ENCODE data around the gene BEND5. TPM values are rescaled to one million over a fixed set of nuclear protein-coding genes. Genes with fewer than 3 reads are reported as not detected.

Gene BEND5
- total and polyA plus RNA-seq, 10 of the 15 experiments (the other 5 are each of a cell fraction or from before 2014, with no cell fraction given) = 0.26 TPM; not detected in 9

- WGBS (ENCODE audit: insufficient coverage, insufficient replicate concordance, low lambda C conversion rate, missing lambda C conversion rate) = 90% methylated on average over 1 of the region's 1 CpG
- BruUV-seq (replicated peaks) = no TSS peak
- RAD21 ChIA-PET (ENCODE audit: unreplicated experiment) = no interaction called here
- H3K27me3 ChIP-seq (replicated peaks in 1 of 2; ENCODE audit: control insufficient read depth in 2 of 2, insufficient read depth in 2 of 2, low read length in 1 of 2) = no peaks in the 10 kb centered on the region; a peak in 2 of 4 replicates
- H3K36me3 ChIP-seq (ENCODE audit: control insufficient read depth in 2 of 2, insufficient read depth in 2 of 2, low read length in 1 of 2) = no peaks in the 10 kb centered on the region
- no peak for FAIRE-seq
- intact Hi-C loops (cut with micrococcal nuclease; ENCODE audit: unreplicated experiment) = no loop called here
- no peak for ATAC-seq
- no peak overlapping the region for H3K9ac ChIP-seq (ENCODE audit: control insufficient read depth, insufficient read depth, low read length)
- SMC1A ChIA-PET (ENCODE audit: uncharacterized antibody, unreplicated experiment) = no interaction called here
- no peaks in the 10 kb centered on the region for H3K9me3 ChIP-seq (replicated peaks; ENCODE audit: control insufficient read depth, insufficient read depth, low read length)
- no peak overlapping the region for H3K4me3 ChIP-seq
- no peak for DNase-seq (ENCODE audit: low read depth, low spot score)
- H3K4me1 ChIP-seq (ENCODE audit: control insufficient read depth, insufficient read depth, low read length) = no peaks in the 10 kb centered on the region
- CTCF ChIA-PET = no interaction called here
- H2AFZ ChIP-seq (ENCODE audit: control insufficient read depth, low read depth, low read length) = no peak overlapping the region
- H3K79me2 ChIP-seq (ENCODE audit: control insufficient read depth, insufficient read depth, low read length) = no peaks in the 10 kb centered on the region
- TF ChIP-seq NFYA (IDR thresholded peaks at IDR 0.05; ENCODE audit: borderline replicate concordance, low read depth, low read length) (no peak), FOXM1 (IDR thresholded peaks at IDR 0.05; ENCODE audit: low read depth, low read length) (no peak), ZNF622 (IDR thresholded peaks at IDR 0.05) (no peak), GABPA (IDR thresholded peaks at IDR 0.05; ENCODE audit: low read depth) (no peak), ZNF24 (IDR thresholded peaks at IDR 0.05) (no peak), TCF3 (IDR thresholded peaks at IDR 0.05; ENCODE audit: borderline replicate concordance, insufficient read depth, low read depth, low read length) (no peak), RAD51 (IDR thresholded peaks at IDR 0.05) (no peak), RUNX3 (IDR thresholded peaks at IDR 0.05; ENCODE audit: low read length) (no peak), CBX3 (IDR thresholded peaks at IDR 0.05; ENCODE audit: borderline replicate concordance, low read depth) (no peak), CREM (IDR thresholded peaks at IDR 0.05; ENCODE audit: low read depth) (no peak), CHD4 (IDR thresholded peaks at IDR 0.05) (no peak)
- in situ Hi-C loops (cut with MboI) = no loop called here
- no peak overlapping the region for H3K27ac ChIP-seq (ENCODE audit: control insufficient read depth, insufficient read depth)
- H4K20me1 ChIP-seq (ENCODE audit: control insufficient read depth, insufficient read depth) = no peaks in the 10 kb centered on the region
- H3K4me2 ChIP-seq (ENCODE audit: control insufficient read depth, insufficient read depth) = no peak overlapping the region
- POLR2A ChIA-PET = no interaction called here
Observed at GRCh38 chr1:48756683-48757316, 19.9 kb downstream of the BEND5 start.

Data from GM12878 (cell line).